RWPE1 (cell line): Measurements from ENCODE around the gene ARHGEF19.
"Not testable (repeated sequence)": the region's sequence is repeated elsewhere in the genome, so short reads cannot be mapped to it uniquely, and the experiment has no call there.

Experiments used
- CTCF ChIA-PET: fragments of 350-600 bp; sonication (Branson Sonifier 250); formaldehyde crosslinking; extraction: SDS; loops from one replicate; lab custom pipeline; 2021; lab: Yijun Ruan, JAX
- POLR2A ChIA-PET: fragments of 400-600 bp; formaldehyde crosslinking; extraction: SDS; loops from one replicate; lab custom pipeline; 2020; ENCODE audit warnings: antibody characterized with exemption; ENCODE audit not compliant: low non-redundant PET; lab: Yijun Ruan, JAX
- DNase-seq: peaks from one replicate; pipeline ENCODE4 v3.0.0; 2012; ENCODE audit warnings: low spot score
- H3K27ac ChIP-seq: fragments of 450-650 bp; 2 replicates; pipeline ENCODE4 v1.5.1; 2017
- TF ChIP-seq, protein P1 (sequence below): fragments of 450-650 bp; conservative IDR thresholded peaks from 2 replicates; pipeline ENCODE4 v1.5.1; 2017; ENCODE audit warnings: low read depth, mild to moderate bottlenecking

Gene ARHGEF19

DNA sequence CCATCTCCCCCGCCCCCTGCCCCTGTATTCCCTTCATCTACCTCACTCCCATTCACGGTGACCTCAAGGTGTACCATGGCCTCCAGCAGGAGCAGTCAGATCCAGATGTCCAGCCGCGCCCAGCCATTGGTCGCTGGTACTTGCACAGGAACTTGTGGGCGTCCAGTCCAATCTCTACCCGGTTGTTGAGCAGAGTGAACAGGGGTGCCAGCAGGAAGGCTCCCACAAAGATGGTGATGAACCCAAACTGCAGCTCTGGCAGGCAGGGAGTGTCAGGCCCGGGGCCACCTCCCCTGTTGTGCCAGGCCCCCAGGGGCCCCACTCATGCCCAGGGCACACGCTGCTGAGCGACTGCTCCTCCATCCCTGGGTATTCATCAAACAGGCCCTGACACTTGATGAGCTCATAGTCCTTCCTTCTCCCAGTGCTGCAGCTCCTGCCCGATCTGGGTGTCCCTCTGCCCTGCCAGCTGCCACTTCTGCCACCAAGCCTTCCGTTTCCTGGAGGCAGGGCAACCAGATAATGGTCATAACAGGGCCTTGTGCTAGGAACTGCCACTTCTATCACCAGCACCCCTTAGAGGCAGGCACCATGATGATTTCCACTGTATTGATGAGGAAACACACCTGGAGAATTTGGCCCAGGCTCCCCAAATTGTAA, 5.7 kb upstream of the ARHGEF19 start:
- CTCF ChIA-PET: interaction anchor here (0.8 kb wide), 1 partner anchor 139 kb away, joined by 3 read pairs; no protein-coding TSS in a partner anchor
- DNase-seq: no peak
- peak overlapping the region; percentile 66 for H3K27ac ChIP-seq
- POLR2A ChIA-PET: interaction anchor here (1.9 kb wide), 1 partner anchor 11 kb away, joined by 8 read pairs; no protein-coding TSS in a partner anchor
- TF ChIP-seq, protein P1, sequence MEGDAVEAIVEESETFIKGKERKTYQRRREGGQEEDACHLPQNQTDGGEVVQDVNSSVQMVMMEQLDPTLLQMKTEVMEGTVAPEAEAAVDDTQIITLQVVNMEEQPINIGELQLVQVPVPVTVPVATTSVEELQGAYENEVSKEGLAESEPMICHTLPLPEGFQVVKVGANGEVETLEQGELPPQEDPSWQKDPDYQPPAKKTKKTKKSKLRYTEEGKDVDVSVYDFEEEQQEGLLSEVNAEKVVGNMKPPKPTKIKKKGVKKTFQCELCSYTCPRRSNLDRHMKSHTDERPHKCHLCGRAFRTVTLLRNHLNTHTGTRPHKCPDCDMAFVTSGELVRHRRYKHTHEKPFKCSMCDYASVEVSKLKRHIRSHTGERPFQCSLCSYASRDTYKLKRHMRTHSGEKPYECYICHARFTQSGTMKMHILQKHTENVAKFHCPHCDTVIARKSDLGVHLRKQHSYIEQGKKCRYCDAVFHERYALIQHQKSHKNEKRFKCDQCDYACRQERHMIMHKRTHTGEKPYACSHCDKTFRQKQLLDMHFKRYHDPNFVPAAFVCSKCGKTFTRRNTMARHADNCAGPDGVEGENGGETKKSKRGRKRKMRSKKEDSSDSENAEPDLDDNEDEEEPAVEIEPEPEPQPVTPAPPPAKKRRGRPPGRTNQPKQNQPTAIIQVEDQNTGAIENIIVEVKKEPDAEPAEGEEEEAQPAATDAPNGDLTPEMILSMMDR: no peak

DNA sequence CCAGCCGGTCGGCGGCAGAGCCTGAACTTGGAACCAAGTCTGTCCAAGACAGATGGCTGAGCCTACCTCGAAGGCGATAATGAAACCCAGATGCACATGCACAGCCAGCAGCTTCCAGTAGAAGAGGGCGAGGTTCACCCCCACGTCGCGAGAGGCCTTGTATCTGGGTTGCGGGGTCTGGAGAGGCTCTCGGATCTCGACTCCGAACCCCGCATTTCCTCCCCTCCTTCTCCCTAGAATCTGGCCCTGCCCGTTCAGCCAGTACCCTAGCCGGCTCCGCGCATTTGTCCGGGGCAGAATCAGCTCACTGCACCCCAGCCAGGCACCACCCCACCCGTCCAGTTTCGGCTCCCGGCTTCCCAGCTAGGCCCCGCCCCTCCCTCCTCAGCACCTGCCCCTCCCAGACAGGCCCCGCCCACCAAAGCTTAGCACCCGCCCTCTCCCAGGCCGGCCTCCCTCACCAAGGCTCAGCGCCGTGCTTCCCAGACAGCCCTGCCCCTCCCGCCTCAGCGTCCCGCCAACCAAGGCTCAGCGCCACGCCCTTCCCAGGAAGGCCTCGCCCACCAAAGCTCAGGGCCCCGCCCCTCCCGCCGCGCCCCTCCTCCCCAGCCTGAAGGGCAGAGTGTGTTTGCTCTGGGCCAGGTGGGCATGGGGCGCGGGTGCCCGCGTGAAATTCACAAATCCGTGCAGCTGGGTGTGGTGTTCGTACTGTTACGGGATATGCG, 4.8 kb upstream of the ARHGEF19 start:
- ChIA-PET POLR2A (interaction anchor here (1.3 to 1.9 kb wide), 2 partner anchors 10 to 28 kb away, joined by 4 to 8 read pairs; no protein-coding TSS in a partner anchor), CTCF (interaction anchor here (0.6 to 0.8 kb wide), 2 partner anchors 52 to 138 kb away, joined by 3 read pairs; no protein-coding TSS in a partner anchor)
- peak overlapping the region; percentile 66 for H3K27ac ChIP-seq
- TF ChIP-seq, protein P1: no peak
- peak; percentile 97 for DNase-seq

DNA sequence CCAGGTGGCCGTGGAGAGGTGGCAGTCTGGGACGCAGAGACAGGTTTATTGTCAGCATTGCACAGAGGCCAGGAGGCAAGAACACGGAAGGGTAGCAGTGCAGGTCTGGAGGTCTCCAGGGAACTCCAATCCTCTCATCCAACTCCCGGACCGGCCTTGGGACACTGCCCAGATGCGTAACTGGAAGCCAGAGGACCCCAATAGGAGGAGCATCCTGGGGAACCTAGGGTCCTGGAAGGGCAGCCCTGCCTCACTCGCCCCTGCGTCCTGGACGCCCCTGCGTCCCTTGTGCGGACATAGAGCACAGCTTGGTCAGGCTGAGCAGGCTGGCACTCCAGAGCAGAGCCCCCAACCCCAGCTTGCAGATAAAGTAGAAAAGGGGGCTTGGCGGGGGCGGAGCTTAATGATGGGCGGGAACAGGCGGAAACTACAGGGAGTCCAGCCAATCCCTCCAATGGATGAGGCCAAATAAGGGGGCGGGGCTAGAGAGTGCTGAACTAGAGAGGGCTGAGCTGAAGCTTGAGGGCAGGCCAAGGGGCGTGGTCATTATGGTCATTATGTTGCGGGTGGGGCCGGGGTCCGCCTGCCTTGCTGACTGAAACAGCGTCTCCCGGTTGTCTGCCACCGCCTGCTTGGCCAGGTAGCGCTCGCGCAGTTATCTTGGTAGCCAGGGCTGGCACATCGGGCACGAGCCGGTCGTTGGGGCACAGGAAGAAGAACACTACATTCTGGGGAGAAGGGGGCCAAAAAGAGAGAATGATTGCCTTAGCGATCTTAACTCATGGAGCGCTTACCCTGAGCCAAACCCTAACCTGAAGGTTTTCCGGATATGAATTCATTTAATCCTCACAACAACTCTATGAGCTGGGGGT, 3.7 kb upstream of the ARHGEF19 start:
- TF ChIP-seq, protein P1: no peak
- ChIA-PET CTCF (interaction anchor here (0.6 kb wide), 1 partner anchor 53 kb away, joined by 3 read pairs; no protein-coding TSS in a partner anchor), POLR2A (interaction anchor here (1.3 to 1.9 kb wide), 2 partner anchors 9 to 27 kb away, joined by 4 to 8 read pairs; no protein-coding TSS in a partner anchor)
- DNase-seq: peak; percentile 65
- H3K27ac ChIP-seq: no peak overlapping the region

DNA sequence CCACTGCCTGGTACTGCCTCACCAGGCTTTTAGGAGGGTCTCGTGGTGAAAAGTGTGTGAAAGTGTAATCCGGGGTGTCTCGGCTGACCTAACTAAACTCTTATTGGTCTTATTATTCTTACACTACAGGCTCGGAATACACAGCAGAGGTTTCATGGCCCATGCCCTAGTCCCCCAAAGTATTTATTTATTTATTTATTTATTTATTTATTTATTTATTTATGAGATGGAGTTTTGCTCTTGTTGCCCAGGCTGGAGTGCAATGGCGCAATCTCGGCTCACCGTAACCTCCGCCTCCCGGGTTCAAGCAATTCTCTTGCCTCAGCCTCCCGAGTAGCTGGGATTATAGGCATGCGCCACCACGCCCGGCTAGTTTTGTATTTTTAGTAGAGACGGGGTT, 2.8 kb upstream of the ARHGEF19 start:
- CTCF ChIA-PET, DNase-seq, POLR2A ChIA-PET, H3K27ac ChIP-seq: not testable (repeated sequence)

DNA sequence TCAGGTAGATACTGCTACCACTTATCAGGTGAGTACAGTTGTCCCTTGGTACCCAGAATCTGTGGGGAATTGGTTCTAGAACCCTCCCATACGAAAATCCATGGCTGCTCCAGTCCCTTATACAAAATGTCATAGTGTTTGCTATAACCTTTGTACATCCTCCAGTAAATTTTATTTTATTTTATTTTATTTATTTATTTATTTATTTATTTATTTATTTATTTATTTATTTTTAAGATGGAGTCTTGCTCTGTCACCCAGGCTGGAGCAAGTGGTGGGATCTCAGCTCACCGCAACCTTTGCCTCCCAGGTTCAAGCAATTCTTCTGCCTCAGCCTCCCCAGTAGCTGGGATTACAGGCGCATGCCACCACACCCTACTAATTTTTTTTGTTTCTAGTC, 1.1 kb upstream of the ARHGEF19 start:
- POLR2A ChIA-PET, DNase-seq, H3K27ac ChIP-seq: not testable (repeated sequence)
- CTCF ChIA-PET: interaction anchor here (1.9 kb wide), 1 partner anchor 31 kb away, joined by 6 read pairs; no protein-coding TSS in a partner anchor

DNA sequence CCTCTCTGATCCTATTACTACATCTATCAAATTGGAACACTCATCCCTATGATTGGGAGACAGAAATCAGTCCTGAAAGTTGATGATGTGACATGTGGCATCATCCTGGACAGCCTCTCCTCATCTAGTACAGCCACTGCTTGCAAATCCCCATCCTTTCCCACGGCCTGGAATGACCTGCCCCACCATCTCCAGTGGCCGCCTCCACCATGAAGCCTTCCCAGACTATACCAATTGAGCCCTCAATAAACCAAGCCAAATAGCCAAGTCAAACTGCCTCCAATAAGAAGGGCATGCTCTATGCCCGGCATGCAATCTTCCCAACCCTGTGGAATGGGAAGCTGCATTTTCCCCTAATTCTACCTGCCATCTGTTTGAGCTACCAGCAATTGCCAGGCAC, 561 bp upstream of the ARHGEF19 start:
- POLR2A ChIA-PET: no interaction called here
- TF ChIP-seq, protein P1: no peak
- CTCF ChIA-PET: interaction anchor here (1.9 kb wide), 1 partner anchor 31 kb away, joined by 6 read pairs; no protein-coding TSS in a partner anchor
- H3K27ac ChIP-seq: no peak overlapping the region
- DNase-seq: no peak
